Ovary (tissue), 3 donors: ENCODE results near the gene ARHGEF10L.

ENCODE experiments used
- EP300 ChIP-seq: sonication (generic); formaldehyde crosslinking; IDR thresholded peaks from one replicate; pipeline ENCODE4 v1.6.1; 2017; ENCODE audit warnings: antibody characterized with exemption
- POLR2A ChIP-seq: fragments of 450-650 bp; IDR thresholded peaks from one replicate; pipeline ENCODE4 v1.6.1; 2017; ENCODE audit warnings: antibody characterized with exemption, mild to moderate bottlenecking, moderate library complexity
- TF ChIP-seq, protein P1 (sequence below), 3 donors: fragments of 450-650 bp in 2 of 3; fragments of 200-600 bp in 1 of 3; IDR thresholded peaks; one replicate each; pipeline versions ENCODE4 v1.5.1 to v1.8.0; 2016 to 2022; ENCODE audit warnings: antibody characterized with exemption in 3 of 3, mild to moderate bottlenecking in 1 of 3
- donor health status: DM: no; HTN: no; CAD: no.

DNA sequence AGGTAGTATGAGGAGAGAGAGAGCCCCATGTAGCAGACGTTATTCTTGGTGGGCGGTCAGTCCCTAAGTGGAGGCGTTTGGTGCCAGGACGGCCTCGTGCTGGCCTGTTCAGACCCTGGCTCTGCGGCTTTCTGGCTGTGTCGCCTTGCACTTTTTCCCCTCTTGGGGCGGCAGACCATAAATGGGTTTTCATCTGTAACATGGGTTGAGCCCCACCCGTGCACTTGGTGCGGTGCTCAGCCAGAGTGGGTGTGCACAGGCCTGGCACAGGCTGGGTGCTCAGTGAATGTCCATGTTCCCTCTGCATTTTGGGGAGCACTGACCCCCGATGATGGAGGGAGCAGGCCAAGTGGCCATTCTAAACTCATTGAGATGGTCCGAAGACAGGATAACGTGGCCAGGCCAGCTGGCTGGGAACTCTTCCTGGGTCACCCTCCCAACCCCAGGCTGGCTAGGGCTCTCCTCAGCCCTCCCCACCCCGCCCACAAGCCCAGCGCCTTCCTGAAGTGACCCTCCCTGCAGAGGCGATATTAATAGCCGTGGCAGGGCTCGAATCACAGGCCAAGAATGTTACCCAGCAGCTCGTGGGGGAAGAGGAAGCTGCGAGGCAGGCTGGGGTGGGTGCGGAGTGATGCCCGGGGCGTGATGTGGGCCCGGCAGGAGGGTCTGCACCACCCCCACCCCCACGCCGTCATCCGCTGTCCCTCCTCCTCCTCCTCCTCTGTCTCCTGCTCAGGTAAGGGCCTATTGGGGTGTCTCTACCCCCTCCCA lies 78.5 kb downstream of the ARHGEF10L start:
- TF ChIP-seq, protein P1, sequence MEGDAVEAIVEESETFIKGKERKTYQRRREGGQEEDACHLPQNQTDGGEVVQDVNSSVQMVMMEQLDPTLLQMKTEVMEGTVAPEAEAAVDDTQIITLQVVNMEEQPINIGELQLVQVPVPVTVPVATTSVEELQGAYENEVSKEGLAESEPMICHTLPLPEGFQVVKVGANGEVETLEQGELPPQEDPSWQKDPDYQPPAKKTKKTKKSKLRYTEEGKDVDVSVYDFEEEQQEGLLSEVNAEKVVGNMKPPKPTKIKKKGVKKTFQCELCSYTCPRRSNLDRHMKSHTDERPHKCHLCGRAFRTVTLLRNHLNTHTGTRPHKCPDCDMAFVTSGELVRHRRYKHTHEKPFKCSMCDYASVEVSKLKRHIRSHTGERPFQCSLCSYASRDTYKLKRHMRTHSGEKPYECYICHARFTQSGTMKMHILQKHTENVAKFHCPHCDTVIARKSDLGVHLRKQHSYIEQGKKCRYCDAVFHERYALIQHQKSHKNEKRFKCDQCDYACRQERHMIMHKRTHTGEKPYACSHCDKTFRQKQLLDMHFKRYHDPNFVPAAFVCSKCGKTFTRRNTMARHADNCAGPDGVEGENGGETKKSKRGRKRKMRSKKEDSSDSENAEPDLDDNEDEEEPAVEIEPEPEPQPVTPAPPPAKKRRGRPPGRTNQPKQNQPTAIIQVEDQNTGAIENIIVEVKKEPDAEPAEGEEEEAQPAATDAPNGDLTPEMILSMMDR (IDR thresholded peaks at IDR 0.05), result no peak
- TF ChIP-seq POLR2A (no peak), EP300 (no peak)
